Measurements from ENCODE around the gene POLD3. TPM values are rescaled to one million over a fixed set of nuclear protein-coding genes. Genes with fewer than 3 reads are reported as not detected.

POLD3 gene
- total RNA-seq, 1 experiment from 2014 or later = 49.7 TPM

DNA sequence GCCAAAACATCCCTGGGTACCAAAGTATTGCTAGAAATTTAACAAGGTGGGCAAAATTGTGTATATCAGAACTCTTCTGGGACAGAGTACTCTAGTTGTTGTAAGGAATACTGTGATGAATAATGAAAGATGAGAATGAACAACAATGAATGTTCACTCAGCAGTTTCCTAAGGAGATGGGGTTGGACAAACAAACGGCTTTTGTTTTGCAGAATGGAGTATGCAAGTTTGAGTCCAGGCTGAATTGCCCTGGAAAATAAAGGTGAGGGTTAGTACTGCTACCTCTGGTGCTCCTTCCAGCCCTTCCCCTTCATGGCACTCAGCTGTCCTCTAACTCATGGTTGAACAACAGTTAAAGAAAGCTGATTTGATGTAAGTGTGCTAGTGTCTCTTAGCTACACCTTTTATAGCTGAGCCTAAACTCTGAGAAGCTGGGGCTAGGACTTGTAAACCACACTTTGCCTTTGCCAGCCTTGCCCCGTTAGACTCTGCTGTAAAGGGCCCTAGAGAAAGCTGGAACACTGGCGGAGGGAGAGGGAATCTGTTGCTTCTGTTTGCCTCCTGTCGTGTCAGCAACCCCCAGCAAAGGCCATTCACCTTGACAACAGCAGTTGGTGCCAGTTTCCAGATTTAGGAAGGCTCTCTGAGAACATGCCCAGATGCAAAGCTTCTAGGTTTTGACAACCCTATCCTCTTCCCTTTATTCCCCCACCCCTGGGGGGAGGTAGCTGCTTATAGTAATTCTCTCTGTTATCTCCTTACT is 41.2 kb upstream of the POLD3 start:
- H3K4me3 ChIP-seq (ENCODE audit: low read depth, low read length) = no peak overlapping the region
- DNase-seq = no peak
- Mint-ChIP-seq H3K27ac (ENCODE audit: unreplicated experiment) (no peak overlapping the region), H3K4me3 (ENCODE audit: unreplicated experiment) (no peak overlapping the region), H3K27me3 (ENCODE audit: insufficient read depth, unreplicated experiment) (no peaks in the 10 kb centered on the region), H3K9me3 (ENCODE audit: unreplicated experiment) (peaks cover 9% of the 10 kb centered on the region), H3K36me3 (ENCODE audit: insufficient read depth, unreplicated experiment) (no peaks in the 10 kb centered on the region), H3K4me1 (ENCODE audit: low read depth, unreplicated experiment) (no peaks in the 10 kb centered on the region)
- H3K9me3 ChIP-seq = peaks cover 4% of the 10 kb centered on the region; the same call in 1 of the 2 replicates
- TF ChIP-seq, protein P1, sequence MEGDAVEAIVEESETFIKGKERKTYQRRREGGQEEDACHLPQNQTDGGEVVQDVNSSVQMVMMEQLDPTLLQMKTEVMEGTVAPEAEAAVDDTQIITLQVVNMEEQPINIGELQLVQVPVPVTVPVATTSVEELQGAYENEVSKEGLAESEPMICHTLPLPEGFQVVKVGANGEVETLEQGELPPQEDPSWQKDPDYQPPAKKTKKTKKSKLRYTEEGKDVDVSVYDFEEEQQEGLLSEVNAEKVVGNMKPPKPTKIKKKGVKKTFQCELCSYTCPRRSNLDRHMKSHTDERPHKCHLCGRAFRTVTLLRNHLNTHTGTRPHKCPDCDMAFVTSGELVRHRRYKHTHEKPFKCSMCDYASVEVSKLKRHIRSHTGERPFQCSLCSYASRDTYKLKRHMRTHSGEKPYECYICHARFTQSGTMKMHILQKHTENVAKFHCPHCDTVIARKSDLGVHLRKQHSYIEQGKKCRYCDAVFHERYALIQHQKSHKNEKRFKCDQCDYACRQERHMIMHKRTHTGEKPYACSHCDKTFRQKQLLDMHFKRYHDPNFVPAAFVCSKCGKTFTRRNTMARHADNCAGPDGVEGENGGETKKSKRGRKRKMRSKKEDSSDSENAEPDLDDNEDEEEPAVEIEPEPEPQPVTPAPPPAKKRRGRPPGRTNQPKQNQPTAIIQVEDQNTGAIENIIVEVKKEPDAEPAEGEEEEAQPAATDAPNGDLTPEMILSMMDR (IDR thresholded peaks at IDR 0.05; ENCODE audit: insufficient read depth in 1 of 2, low read depth in 1 of 2, low read length in 1 of 2, severe bottlenecking in 1 of 2, unreplicated experiment in 1 of 2) = no peak
- ChIA-PET POLR2A (interaction anchor here (1.0 kb wide), 1 partner anchor 59 kb away, joined by 3 read pairs; no protein-coding TSS in a partner anchor), CTCF (interaction anchor here (0.6 kb wide), 1 partner anchor 947 kb away, joined by 3 read pairs; no protein-coding TSS in a partner anchor)
- no peaks in the 10 kb centered on the region for H3K4me1 ChIP-seq
- intact Hi-C loops (cut with micrococcal nuclease; ENCODE audit: unreplicated experiment) = no loop called here
- no TSS peak for BruUV-seq (replicated peaks)
- no peaks in the 10 kb centered on the region for H3K27me3 ChIP-seq (replicated peaks; ENCODE audit: control insufficient read depth, insufficient read depth, low read length)
- H3K36me3 ChIP-seq (ENCODE audit: control insufficient read depth, insufficient read depth, low read length) = no peaks in the 10 kb centered on the region

DNA sequence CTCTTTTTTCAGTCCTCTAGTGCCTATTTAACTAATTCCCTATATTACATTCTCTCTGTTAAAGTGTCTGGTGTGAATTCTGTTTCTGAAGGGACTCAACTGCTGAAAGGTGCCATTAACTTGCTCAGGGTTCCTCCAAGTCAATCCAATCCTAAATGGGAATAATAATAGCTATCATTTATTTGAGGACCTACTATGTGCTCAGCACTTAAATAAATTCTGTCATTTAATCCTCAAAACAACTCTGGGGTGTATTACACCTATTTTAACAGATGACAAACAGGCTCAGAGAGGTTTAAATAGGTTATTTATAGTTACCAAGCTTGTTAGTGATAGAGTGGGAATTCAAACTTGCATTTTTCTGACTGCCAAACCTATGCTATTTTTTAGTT is 40.6 kb upstream of the POLD3 start:
- no peak overlapping the region for H3K4me3 ChIP-seq (ENCODE audit: low read depth, low read length)
- no peaks in the 10 kb centered on the region for H3K36me3 ChIP-seq (ENCODE audit: control insufficient read depth, insufficient read depth, low read length)
- TF ChIP-seq, protein P1 (IDR thresholded peaks at IDR 0.05; ENCODE audit: insufficient read depth in 1 of 2, low read depth in 1 of 2, low read length in 1 of 2, severe bottlenecking in 1 of 2, unreplicated experiment in 1 of 2) = no peak
- intact Hi-C loops (cut with micrococcal nuclease; ENCODE audit: unreplicated experiment) = no loop called here
- no peaks in the 10 kb centered on the region for H3K4me1 ChIP-seq
- no peaks in the 10 kb centered on the region for H3K27me3 ChIP-seq (replicated peaks; ENCODE audit: control insufficient read depth, insufficient read depth, low read length)
- ChIA-PET CTCF (interaction anchor here (0.6 kb wide), 1 partner anchor 947 kb away, joined by 3 read pairs; no protein-coding TSS in a partner anchor), POLR2A (interaction anchor here (1.0 kb wide), 1 partner anchor 59 kb away, joined by 3 read pairs; no protein-coding TSS in a partner anchor)
- peaks cover 4% of the 10 kb centered on the region; the same call in 1 of the 2 replicates for H3K9me3 ChIP-seq
- H3K27me3 Mint-ChIP-seq (ENCODE audit: insufficient read depth, unreplicated experiment) = no peaks in the 10 kb centered on the region
- BruUV-seq (replicated peaks) = no TSS peak
- no peak overlapping the region for H3K27ac Mint-ChIP-seq (ENCODE audit: unreplicated experiment)
- H3K9me3 Mint-ChIP-seq (ENCODE audit: unreplicated experiment) = peaks cover 9% of the 10 kb centered on the region
- no peaks in the 10 kb centered on the region for H3K36me3 Mint-ChIP-seq (ENCODE audit: insufficient read depth, unreplicated experiment)
- H3K4me3 Mint-ChIP-seq (ENCODE audit: unreplicated experiment) = no peak overlapping the region
- H3K4me1 Mint-ChIP-seq (ENCODE audit: low read depth, unreplicated experiment) = no peaks in the 10 kb centered on the region
- DNase-seq = no peak

GRCh38 chr11:74557526-74557925 is 34.9 kb upstream of the POLD3 start:
- DNase-seq = no peak
- Mint-ChIP-seq H3K36me3 (ENCODE audit: insufficient read depth, unreplicated experiment) (no peaks in the 10 kb centered on the region), H3K9me3 (ENCODE audit: unreplicated experiment) (peaks cover 10% of the 10 kb centered on the region), H3K4me1 (ENCODE audit: low read depth, unreplicated experiment) (no peaks in the 10 kb centered on the region), H3K27ac (ENCODE audit: unreplicated experiment) (no peak overlapping the region), H3K4me3 (ENCODE audit: unreplicated experiment) (no peak overlapping the region), H3K27me3 (ENCODE audit: insufficient read depth, unreplicated experiment) (no peaks in the 10 kb centered on the region)
- BruUV-seq (replicated peaks) = no TSS peak
- H3K9me3 ChIP-seq = no peaks in the 10 kb centered on the region; the same call in 1 of the 2 replicates
- intact Hi-C loops (cut with micrococcal nuclease; ENCODE audit: unreplicated experiment) = no loop called here
- H3K36me3 ChIP-seq (ENCODE audit: control insufficient read depth, insufficient read depth, low read length) = no peaks in the 10 kb centered on the region
- ChIA-PET CTCF (no interaction called here), POLR2A (no interaction called here)
- TF ChIP-seq, protein P1 (IDR thresholded peaks at IDR 0.05; ENCODE audit: insufficient read depth in 1 of 2, low read depth in 1 of 2, low read length in 1 of 2, severe bottlenecking in 1 of 2, unreplicated experiment in 1 of 2) = no peak
- H3K4me1 ChIP-seq = no peaks in the 10 kb centered on the region
- H3K27me3 ChIP-seq (replicated peaks; ENCODE audit: control insufficient read depth, insufficient read depth, low read length) = no peaks in the 10 kb centered on the region
- H3K4me3 ChIP-seq (ENCODE audit: low read depth, low read length) = no peak overlapping the region

All from Caco-2 (cell line).